ENCODE results near the gene NCF4.

NCF4 gene

DNA sequence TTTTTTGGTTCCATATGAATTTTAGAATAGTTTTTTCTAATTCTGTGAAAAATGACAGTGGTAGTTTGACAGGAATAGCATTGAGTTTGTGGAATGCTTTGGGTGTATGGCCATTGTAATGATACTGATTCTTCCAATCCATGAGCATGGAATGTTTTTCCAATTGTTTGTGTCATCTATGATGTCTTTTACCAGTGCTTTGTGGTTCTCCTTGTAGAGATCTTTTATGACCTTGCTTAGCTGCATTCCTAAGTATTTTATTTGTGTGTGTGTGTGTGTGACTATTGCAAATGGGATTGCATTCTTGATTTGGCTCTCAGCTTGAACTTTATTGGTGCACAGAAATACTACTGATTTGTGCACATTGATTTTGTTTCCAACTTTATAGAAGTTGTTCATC lies 49.7 kb downstream of the NCF4 start:
- H3K9me3 ChIP-seq: no peaks in the 10 kb centered on the region
- H3K27me3 ChIP-seq: no peaks in the 10 kb centered on the region
- H3K36me3 ChIP-seq: no peaks in the 10 kb centered on the region
- H3K4me3 ChIP-seq (ENCODE audit: low read depth in 1 of 2, low read length in 1 of 2): no peak overlapping the region
- TF ChIP-seq, protein P1, sequence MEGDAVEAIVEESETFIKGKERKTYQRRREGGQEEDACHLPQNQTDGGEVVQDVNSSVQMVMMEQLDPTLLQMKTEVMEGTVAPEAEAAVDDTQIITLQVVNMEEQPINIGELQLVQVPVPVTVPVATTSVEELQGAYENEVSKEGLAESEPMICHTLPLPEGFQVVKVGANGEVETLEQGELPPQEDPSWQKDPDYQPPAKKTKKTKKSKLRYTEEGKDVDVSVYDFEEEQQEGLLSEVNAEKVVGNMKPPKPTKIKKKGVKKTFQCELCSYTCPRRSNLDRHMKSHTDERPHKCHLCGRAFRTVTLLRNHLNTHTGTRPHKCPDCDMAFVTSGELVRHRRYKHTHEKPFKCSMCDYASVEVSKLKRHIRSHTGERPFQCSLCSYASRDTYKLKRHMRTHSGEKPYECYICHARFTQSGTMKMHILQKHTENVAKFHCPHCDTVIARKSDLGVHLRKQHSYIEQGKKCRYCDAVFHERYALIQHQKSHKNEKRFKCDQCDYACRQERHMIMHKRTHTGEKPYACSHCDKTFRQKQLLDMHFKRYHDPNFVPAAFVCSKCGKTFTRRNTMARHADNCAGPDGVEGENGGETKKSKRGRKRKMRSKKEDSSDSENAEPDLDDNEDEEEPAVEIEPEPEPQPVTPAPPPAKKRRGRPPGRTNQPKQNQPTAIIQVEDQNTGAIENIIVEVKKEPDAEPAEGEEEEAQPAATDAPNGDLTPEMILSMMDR (IDR thresholded peaks at IDR 0.05): no peak
- H3K4me1 ChIP-seq (ENCODE audit: control insufficient read depth in 1 of 2, insufficient read depth in 1 of 2, low read depth in 1 of 2, low read length in 1 of 2): peaks cover 23 to 32% of the 10 kb centered on the region in 2 experiments
- no peak overlapping the region for H3K27ac ChIP-seq

DNA sequence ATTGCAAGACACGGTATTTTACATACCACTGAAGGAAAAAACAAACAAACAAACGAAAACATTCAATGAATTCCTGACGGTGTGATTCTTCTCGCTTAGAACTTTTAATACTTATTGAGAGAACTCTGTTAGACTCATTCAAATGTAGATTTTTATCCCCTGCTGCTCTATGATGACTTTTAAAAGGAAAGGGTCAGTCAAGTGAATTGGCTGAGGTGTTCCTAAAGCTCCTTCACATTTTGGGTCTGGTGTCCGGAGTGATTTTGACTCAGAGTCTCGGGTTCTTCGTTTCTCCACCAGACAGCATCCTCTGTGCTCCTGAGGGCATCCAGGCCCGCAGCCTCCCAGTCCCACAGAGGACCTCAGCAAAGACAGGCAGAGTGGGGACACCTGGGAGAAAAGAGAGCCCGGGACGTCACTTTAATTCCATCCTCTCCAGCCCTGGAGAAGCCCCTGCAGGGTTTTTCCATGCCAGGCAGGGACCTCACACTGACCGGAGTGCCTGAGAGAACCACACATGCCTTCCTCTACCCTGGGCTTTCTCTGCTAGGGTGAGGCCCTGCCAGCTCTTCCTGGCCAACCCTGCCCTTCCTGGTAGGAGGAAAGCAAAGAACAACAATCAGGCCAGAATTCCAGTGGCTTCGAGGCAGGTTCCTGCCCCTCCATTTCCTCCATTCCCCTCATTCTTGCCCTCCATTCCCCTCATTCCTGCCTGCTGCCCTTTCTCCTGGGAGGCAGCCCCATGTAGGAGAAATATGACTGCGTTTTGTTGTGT lies 51.3 kb downstream of the NCF4 start:
- no peaks in the 10 kb centered on the region for H3K27me3 ChIP-seq
- H3K27ac ChIP-seq: peak overlapping the region; percentile 94
- peaks cover 39 to 47% of the 10 kb centered on the region in 2 experiments for H3K4me1 ChIP-seq (ENCODE audit: control insufficient read depth in 1 of 2, insufficient read depth in 1 of 2, low read depth in 1 of 2, low read length in 1 of 2)
- H3K9me3 ChIP-seq: no peaks in the 10 kb centered on the region
- TF ChIP-seq, protein P1 (IDR thresholded peaks at IDR 0.05): no peak
- H3K36me3 ChIP-seq: peaks cover 7% of the 10 kb centered on the region
- H3K4me3 ChIP-seq (ENCODE audit: low read depth in 1 of 2, low read length in 1 of 2): peak overlapping the region in 1 of 2 experiments; percentile 70

DNA sequence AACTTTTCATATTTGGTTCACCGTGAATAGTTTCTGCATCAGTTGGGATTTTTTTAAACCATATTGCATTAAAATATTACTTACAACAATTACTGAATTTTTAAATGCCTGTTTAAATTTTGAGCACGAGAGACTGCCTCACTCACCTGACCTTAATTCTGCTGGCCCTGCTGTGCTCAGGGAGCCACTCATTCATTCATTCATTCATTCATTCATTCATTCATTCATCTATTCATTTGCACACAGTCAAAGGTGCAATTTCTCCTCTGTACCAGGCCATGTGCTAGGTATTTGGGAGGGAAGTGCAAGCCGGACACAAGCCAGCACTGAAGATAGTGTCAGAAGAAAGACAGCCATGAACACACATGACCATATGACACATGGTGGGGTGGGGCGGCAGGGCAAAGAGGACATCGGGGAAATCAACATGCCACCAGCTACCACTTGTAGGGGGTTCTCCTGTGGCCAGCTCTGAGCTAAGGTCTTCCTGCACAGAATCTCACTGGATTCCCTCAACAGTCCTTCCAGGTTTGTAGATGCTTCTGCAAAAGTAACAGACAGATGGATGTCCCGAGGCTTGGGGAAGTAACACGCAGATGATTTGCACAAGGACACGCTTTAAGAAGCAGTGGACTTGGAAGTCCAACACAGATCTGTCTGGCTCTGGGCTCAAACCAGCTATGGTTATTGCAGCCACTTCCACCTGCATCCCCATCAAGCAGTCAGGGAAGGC lies 52.1 kb downstream of the NCF4 start:
- no peaks in the 10 kb centered on the region for H3K27me3 ChIP-seq
- H3K4me3 ChIP-seq (ENCODE audit: low read depth in 1 of 2, low read length in 1 of 2): peak overlapping the region; percentile 70 to 81
- H3K4me1 ChIP-seq (ENCODE audit: control insufficient read depth in 1 of 2, insufficient read depth in 1 of 2, low read depth in 1 of 2, low read length in 1 of 2): peaks cover 47 to 55% of the 10 kb centered on the region in 2 experiments
- H3K27ac ChIP-seq: peak overlapping the region; percentile 94
- TF ChIP-seq, protein P1 (IDR thresholded peaks at IDR 0.05): no peak
- peaks cover 7% of the 10 kb centered on the region for H3K36me3 ChIP-seq
- H3K9me3 ChIP-seq: no peaks in the 10 kb centered on the region

DNA sequence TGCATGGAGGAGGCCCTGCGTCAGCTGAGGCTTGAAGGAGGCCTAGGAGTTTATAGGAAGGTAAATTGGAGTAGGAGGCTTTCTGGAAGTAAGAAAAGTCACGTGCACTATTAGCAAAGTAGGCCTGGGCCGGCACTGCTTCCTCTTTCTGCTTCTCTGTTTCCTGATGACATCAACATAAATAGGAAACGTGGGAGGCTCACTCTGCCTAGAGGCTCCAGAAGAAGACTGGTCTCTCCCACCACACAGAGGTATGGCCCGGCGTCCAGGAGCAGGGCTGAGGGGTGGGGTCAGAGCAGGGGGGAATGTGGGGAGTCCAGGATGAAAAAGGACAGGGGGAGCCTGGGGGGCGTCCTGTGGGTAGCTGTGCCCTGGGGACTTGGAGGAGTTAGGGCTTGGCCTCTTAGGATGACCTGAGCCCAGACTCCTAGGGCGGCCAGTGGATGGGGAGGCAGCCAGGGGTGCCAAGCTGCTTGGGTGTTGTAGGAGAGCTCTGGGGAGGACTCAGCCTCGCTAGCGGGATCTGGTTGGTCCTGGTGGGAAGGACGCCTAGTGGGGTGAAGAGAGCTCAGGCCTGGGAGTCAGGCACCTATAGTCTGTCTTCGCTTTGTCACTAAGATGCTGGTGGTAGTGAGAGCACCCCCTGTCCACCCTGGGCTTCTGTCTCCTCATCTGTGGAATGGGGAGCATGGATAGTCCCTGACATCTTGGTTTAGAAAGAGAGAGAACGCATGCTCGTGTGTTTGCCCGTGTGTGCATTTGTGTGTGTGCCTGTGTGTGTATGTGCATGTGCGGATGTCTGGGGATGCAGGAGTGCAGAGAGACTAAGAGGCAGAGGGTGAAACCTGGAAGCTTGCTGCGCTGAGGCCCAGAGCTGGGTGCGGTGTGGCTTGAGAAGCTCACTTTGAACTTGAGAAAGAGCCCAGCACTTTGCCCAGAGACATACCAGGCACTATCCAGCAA lies 52.9 kb downstream of the NCF4 start, which contains the start of gene CSF2RB:
Gene CSF2RB (plus strand): TSS at position 202 of the 963 bp plus-strand sequence. CDS start 8,580 bp downstream, outside the sequence.
- Histone ChIP-seq H3K4me1 (ENCODE audit: control insufficient read depth in 1 of 2, insufficient read depth in 1 of 2, low read depth in 1 of 2, low read length in 1 of 2) (peaks cover 53 to 63% of the 10 kb centered on the region in 2 experiments), H3K36me3 (peaks cover 8% of the 10 kb centered on the region), H3K27ac (peak within 1 kb of the TSS; percentile 94), H3K27me3 (no peaks in the 10 kb centered on the region), H3K9me3 (no peaks in the 10 kb centered on the region), H3K4me3 (ENCODE audit: low read depth in 1 of 2, low read length in 1 of 2) (peak within 1 kb of the TSS; percentile 70 to 81)
- TF ChIP-seq, protein P1 (IDR thresholded peaks at IDR 0.05): no peak

DNA sequence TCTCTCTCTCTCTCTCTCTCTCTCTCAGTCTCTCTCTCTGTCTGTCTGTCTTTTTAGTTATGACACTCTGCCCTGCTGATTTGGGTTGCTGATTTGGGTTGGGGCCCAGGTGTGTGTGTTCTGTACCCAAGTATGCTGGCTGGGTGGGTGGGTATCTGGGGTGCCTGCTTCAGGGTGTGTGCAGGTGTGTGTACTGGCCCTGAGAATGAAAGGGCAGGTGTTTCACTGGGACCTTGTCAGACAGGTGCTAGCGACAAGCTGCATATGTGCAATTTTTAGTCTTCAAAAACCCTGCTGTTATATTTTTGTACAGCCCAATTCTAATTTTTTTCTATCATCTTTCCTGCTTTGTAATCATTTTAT lies 53.6 kb downstream of the NCF4 start:
- TF ChIP-seq, protein P1 (IDR thresholded peaks at IDR 0.05): no peak
- peaks cover 59 to 70% of the 10 kb centered on the region in 2 experiments for H3K4me1 ChIP-seq (ENCODE audit: control insufficient read depth in 1 of 2, insufficient read depth in 1 of 2, low read depth in 1 of 2, low read length in 1 of 2)
- H3K27ac ChIP-seq: peak overlapping the region; percentile 94
- H3K9me3 ChIP-seq: no peaks in the 10 kb centered on the region
- H3K27me3 ChIP-seq: no peaks in the 10 kb centered on the region
- peaks cover 14% of the 10 kb centered on the region for H3K36me3 ChIP-seq
- H3K4me3 ChIP-seq (ENCODE audit: low read depth in 1 of 2, low read length in 1 of 2): peak overlapping the region; percentile 70 to 81

All from neutrophil (primary cell).